Measurements from ENCODE around the gene OR4D5.

Gene OR4D5

DNA sequence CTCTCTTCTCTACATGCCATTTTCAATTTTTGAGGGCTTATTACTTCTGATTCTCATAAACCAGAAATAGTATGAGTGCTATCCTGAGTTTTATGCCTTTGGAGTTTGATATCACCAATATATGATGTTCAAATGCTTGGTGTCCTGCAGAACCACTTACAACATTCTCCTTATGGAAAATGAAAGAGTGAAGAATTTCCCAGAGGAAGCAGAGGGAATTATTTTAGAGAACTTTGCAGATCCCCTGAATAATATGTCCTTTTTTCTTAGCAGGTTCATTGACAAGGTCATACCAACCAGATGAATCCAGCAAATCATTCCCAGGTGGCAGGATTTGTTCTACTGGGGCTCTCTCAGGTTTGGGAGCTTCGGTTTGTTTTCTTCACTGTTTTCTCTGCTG lies at the start of gene OR4D5:
Gene OR4D5, plus strand, starts transcription at position 301 of the 400 bp plus-strand sequence. Its CDS starts 0 bp downstream, at position 301.
- DNase-seq (ENCODE audit: low read depth): no peak
- no peak within 1 kb of the TSS for H3K4me3 ChIP-seq (ENCODE audit: low read depth, low read length)
- in situ Hi-C loops (cut with HindIII; ENCODE audit: low sequenced_read_pairs): no loop called here
- no peak for TF ChIP-seq CTCF (IDR thresholded peaks at IDR 0.05; ENCODE audit: low read depth, low read length, missing control alignments)

DNA sequence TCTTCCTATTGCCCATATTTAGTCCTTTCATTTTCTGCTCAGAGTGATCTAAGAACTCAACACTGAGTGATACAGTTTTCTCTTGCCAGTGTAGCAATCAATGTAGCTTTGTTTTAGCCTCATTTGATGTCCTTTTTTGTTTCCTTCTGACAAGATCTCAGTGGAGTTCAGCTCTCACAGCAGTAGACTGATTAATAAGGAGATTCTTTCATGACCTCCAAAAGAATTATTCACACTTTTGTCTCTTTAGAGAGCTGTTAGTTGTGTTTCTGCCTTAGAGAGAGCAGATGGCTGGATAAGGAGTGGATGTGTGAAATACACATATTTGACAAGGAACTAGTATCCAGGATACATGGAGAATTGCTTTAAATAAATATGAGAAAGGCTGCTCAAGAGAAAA lies 47.4 kb upstream of the OR4D5 start:
- no peak for TF ChIP-seq CTCF (IDR thresholded peaks at IDR 0.05; ENCODE audit: low read depth, low read length, missing control alignments)
- in situ Hi-C loops (cut with HindIII; ENCODE audit: low sequenced_read_pairs): no loop called here
- no peak for DNase-seq (ENCODE audit: low read depth)
- no peak overlapping the region for H3K4me3 ChIP-seq (ENCODE audit: low read depth, low read length)

DNA sequence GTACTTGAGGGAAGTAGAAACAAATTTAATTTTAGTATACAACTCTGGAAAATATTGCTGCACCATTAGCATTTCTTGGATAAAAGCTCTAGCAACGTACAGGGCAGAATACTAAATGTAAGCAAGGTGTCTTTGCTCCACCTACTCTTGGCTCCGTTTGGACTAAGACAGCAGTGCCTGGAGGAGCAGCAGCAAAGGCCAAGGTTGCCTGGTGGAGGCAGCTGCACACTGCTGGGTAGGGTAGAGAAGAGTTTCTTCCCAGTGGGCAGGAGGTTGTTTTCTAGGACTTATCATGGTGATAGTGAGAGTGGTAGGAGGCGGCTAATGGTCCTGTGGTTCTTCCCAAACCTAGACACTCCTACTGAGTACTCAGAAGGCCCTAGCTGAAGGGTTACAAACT lies 39.6 kb upstream of the OR4D5 start:
- no peak overlapping the region for H3K4me3 ChIP-seq (ENCODE audit: low read depth, low read length)
- no peak for TF ChIP-seq CTCF (IDR thresholded peaks at IDR 0.05; ENCODE audit: low read depth, low read length, missing control alignments)
- in situ Hi-C loops (cut with HindIII; ENCODE audit: low sequenced_read_pairs): no loop called here
- DNase-seq (ENCODE audit: low read depth): no peak

- in situ Hi-C loops (cut with HindIII; ENCODE audit: low sequenced_read_pairs): no loop called here
- no peak for TF ChIP-seq CTCF (IDR thresholded peaks at IDR 0.05; ENCODE audit: low read depth, low read length, missing control alignments)
- no peak for DNase-seq (ENCODE audit: low read depth)
- H3K4me3 ChIP-seq (ENCODE audit: low read depth, low read length): no peak within 1 kb of the TSS
Measured at GRCh38 chr11:123901867-123902266, 37.5 kb upstream of the OR4D5 start, which contains the start of gene OR8D4. Gene OR8D4, plus strand, starts transcription at chr11:123902167. Its CDS starts 4,265 bp downstream, at chr11:123906432.

- in situ Hi-C loops (cut with HindIII; ENCODE audit: low sequenced_read_pairs): no loop called here
- DNase-seq (ENCODE audit: low read depth): no peak
- TF ChIP-seq CTCF (IDR thresholded peaks at IDR 0.05; ENCODE audit: low read depth, low read length, missing control alignments): no peak
- H3K4me3 ChIP-seq (ENCODE audit: low read depth, low read length): no peak overlapping the region
Measured at GRCh38 chr11:123903932-123904331, 35.5 kb upstream of the OR4D5 start.

DNA sequence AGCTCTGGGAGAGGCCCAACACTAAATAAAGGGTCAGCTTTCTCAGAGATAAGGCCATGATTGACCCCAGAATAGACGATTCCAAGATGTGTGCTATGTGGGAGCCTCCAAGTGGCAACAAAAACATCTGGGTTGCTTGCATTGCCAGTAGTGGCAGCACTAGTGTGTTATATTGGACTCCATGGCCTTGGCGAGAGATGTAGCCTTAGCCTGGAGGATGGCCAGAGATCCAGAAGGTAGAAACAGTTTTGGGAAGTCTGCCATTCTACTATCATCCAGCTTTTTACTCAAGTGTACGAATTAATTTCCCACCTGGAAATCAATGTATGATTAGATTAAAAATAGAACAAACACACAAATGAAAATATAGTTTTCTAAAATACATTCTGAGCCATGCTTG lies 34.5 kb upstream of the OR4D5 start:
- DNase-seq (ENCODE audit: low read depth): no peak
- no peak for TF ChIP-seq CTCF (IDR thresholded peaks at IDR 0.05; ENCODE audit: low read depth, low read length, missing control alignments)
- in situ Hi-C loops (cut with HindIII; ENCODE audit: low sequenced_read_pairs): no loop called here
- H3K4me3 ChIP-seq (ENCODE audit: low read depth, low read length): no peak overlapping the region

- DNase-seq (ENCODE audit: low read depth): no peak
- no peak for TF ChIP-seq CTCF (IDR thresholded peaks at IDR 0.05; ENCODE audit: low read depth, low read length, missing control alignments)
- no peak overlapping the region for H3K4me3 ChIP-seq (ENCODE audit: low read depth, low read length)
- in situ Hi-C loops (cut with HindIII; ENCODE audit: low sequenced_read_pairs): no loop called here
Measured at GRCh38 chr11:123905826-123906225, 33.6 kb upstream of the OR4D5 start.

All from astrocyte of the cerebellum (primary cell).